GM23248 (cell line): Measurements from ENCODE around the gene RAI14.

ENCODE experiments used
- EZH2 ChIP-seq: fragments of 200-600 bp; sonication (generic); IDR thresholded peaks from 2 replicates; pipeline ENCODE4 v1.6.1; 2018; ENCODE audit warnings: antibody characterized with exemption, mild to moderate bottlenecking; ENCODE audit not compliant: insufficient read depth, poor library complexity, severe bottlenecking
- EZH2phosphoT487 ChIP-seq: fragments of 200-600 bp; sonication (generic); IDR thresholded peaks from 2 replicates; pipeline ENCODE4 v1.6.1; 2018; ENCODE audit warnings: antibody characterized with exemption, moderate library complexity, mild to moderate bottlenecking, low read depth; ENCODE audit not compliant: insufficient read depth

GRCh38 chr5:34651791-34652190, 4.3 kb upstream of the RAI14 start:
- no peak for TF ChIP-seq EZH2phosphoT487
- no peak for TF ChIP-seq EZH2
